ENCODE results near the gene VPS13C. TPM values are rescaled to one million over a fixed set of nuclear protein-coding genes. Genes with fewer than 3 reads are reported as not detected.
"Not testable (repeated sequence)": the region's sequence is repeated elsewhere in the genome, so short reads cannot be mapped to it uniquely, and the experiment has no call there.

Gene VPS13C
- total RNA-seq, 1 donor from 2014 or later: 100 TPM

GRCh38 chr15:62050115-62050514, 10.1 kb downstream of the VPS13C start:
- H3K9me3 ChIP-seq: no peaks in the 10 kb centered on the region
- no peaks in the 10 kb centered on the region for H3K27me3 ChIP-seq (ENCODE audit: low read depth)
- intact Hi-C loops (cut with DNase I): no loop called here
- TF ChIP-seq CTCF (IDR thresholded peaks at IDR 0.05): no peak
- no peaks in the 10 kb centered on the region for H3K36me3 ChIP-seq
- ATAC-seq (no peak), DNase-seq (no peak)
- H3K4me3 ChIP-seq: no peak overlapping the region
- no peak overlapping the region for H3K27ac ChIP-seq
- peaks cover 58% of the 10 kb centered on the region for H3K4me1 ChIP-seq

GRCh38 chr15:62048254-62048653, 12.0 kb downstream of the VPS13C start:
- ATAC-seq; H3K4me3 ChIP-seq; DNase-seq; H3K27ac ChIP-seq; H3K27me3 ChIP-seq (ENCODE audit: low read depth); H3K36me3 ChIP-seq; H3K9me3 ChIP-seq; intact Hi-C loops (cut with DNase I): not testable (repeated sequence)
- peaks cover 40% of the 10 kb centered on the region for H3K4me1 ChIP-seq

- H3K36me3 ChIP-seq: peaks cover 10% of the 10 kb centered on the region
- H3K4me3 ChIP-seq: no peak overlapping the region
- H3K27me3 ChIP-seq (ENCODE audit: low read depth): no peaks in the 10 kb centered on the region
- no peak for ATAC-seq
- H3K9me3 ChIP-seq: no peaks in the 10 kb centered on the region
- TF ChIP-seq CTCF (IDR thresholded peaks at IDR 0.05): no peak
- DNase-seq: no peak
- intact Hi-C loops (cut with DNase I): no loop called here
- no peak overlapping the region for H3K27ac ChIP-seq
- H3K4me1 ChIP-seq: peaks cover 31% of the 10 kb centered on the region
These were observed 12.9 kb downstream of the VPS13C start for GRCh38 chr15:62047282-62047827.

- Histone ChIP-seq H3K27ac (no peak overlapping the region), H3K27me3 (ENCODE audit: low read depth) (no peaks in the 10 kb centered on the region), H3K36me3 (peaks cover 15% of the 10 kb centered on the region), H3K9me3 (no peaks in the 10 kb centered on the region), H3K4me3 (no peak overlapping the region), H3K4me1 (peaks cover 26% of the 10 kb centered on the region)
- intact Hi-C loops (cut with DNase I): no loop called here
- DNase-seq (no peak), ATAC-seq (no peak)
- TF ChIP-seq CTCF (IDR thresholded peaks at IDR 0.05): no peak
These were observed 14.0 kb downstream of the VPS13C start for GRCh38 chr15:62046078-62046743.

- H3K27ac ChIP-seq: no peak overlapping the region
- no peak for TF ChIP-seq CTCF (IDR thresholded peaks at IDR 0.05)
- H3K27me3 ChIP-seq (ENCODE audit: low read depth): no peaks in the 10 kb centered on the region
- H3K9me3 ChIP-seq: no peaks in the 10 kb centered on the region
- intact Hi-C loops (cut with DNase I): no loop called here
- H3K36me3 ChIP-seq: peaks cover 48% of the 10 kb centered on the region
- DNase-seq: no peak
- no peaks in the 10 kb centered on the region for H3K4me1 ChIP-seq
- no peak for ATAC-seq
- H3K4me3 ChIP-seq: no peak overlapping the region
These were observed 24.9 kb downstream of the VPS13C start for GRCh38 chr15:62035256-62035924.

- DNase-seq (no peak), ATAC-seq (no peak)
- Histone ChIP-seq H3K4me1 (peaks cover 8% of the 10 kb centered on the region), H3K4me3 (no peak overlapping the region), H3K36me3 (peaks cover 41% of the 10 kb centered on the region), H3K27me3 (ENCODE audit: low read depth) (no peaks in the 10 kb centered on the region), H3K27ac (no peak overlapping the region), H3K9me3 (no peaks in the 10 kb centered on the region)
- no peak for TF ChIP-seq CTCF (IDR thresholded peaks at IDR 0.05)
- intact Hi-C loops (cut with DNase I): no loop called here
These were observed 32.3 kb downstream of the VPS13C start for GRCh38 chr15:62027916-62028315.

All from lower lobe of right lung (tissue), 2 donors.